ENCODE results near the gene AATK.

GRCh38 chr17:81183316-81183715 is 17.3 kb upstream of the AATK start:
- no peak for TF ChIP-seq CTCF (conservative IDR thresholded peaks at IDR 0.05; ENCODE audit: low read depth, low read length)
- TF ChIP-seq EZH2phosphoT487 (IDR thresholded peaks at IDR 0.05; ENCODE audit: borderline replicate concordance, low read length), result no peak
